Left renal cortex interstitium (tissue), 4 donors: Measurements from ENCODE around the gene CHD8. TPM values are rescaled to one million over a fixed set of nuclear protein-coding genes. Genes with fewer than 3 reads are reported as not detected.
"Not testable (repeated sequence)": the region's sequence is repeated elsewhere in the genome, so short reads cannot be mapped to it uniquely, and the experiment has no call there.

ENCODE experiments used
- DNase-seq, 4 donors: peaks; one replicate each; pipeline ENCODE4 v3.0.0-alpha.2; 2013; ENCODE audit warnings: low read depth in 4 of 4, low spot score in 2 of 4, missing footprints in 1 of 4
- polyA plus RNA-seq, 4 donors: library from polyadenylated mRNA; unstranded; fragments of 120-200 nt; gene quantifications; one replicate each; pipeline ENCODE4 v1.2.1, GENCODE V29; 2013; ENCODE audit not compliant: insufficient read length in 4 of 4

The CHD8 gene
- polyA plus RNA-seq, 4 donors = 61.6 to 82.7 (median 73.9) TPM

DNA sequence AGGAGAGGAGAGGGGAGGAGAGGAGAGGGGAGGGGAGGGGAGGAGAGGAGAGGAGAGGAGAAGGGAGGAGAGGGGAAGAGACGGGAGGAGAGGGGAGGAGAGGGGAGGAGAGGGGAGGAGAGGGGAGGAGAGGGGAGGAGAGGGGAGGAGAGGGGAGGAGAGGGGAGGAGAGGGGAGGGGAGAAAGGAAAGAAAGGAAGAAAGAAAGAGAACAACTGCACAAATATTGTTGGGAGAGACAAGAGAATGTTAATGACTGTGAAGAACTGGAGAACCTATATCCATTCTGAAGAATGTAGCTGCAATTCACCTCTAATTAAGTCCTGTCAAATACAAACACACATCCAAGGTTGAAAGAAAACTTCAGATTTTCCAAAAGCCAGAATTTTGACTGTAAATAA, 13.3 kb downstream of the CHD8 start:
- DNase-seq = not testable (repeated sequence)

DNA sequence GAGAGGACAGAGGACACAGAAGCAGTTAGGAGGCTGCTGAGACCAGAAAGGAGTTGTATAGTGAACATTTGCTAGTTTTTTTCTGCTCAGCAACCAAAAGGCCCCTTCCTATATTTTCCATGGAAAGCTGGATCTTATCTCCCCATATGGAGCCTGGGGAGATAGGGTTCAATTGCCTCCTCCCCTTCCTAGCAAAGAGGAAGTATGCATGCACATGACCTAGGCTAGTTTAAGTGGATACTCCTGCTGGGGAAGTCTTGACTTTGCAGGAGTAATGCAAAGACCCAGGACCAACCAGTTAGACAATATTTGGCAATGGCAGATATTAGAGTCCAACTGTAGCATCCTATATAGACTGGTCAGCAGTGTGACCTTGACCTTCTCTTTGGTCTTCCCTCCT, 15.1 kb downstream of the CHD8 start:
- no peak for DNase-seq

DNA sequence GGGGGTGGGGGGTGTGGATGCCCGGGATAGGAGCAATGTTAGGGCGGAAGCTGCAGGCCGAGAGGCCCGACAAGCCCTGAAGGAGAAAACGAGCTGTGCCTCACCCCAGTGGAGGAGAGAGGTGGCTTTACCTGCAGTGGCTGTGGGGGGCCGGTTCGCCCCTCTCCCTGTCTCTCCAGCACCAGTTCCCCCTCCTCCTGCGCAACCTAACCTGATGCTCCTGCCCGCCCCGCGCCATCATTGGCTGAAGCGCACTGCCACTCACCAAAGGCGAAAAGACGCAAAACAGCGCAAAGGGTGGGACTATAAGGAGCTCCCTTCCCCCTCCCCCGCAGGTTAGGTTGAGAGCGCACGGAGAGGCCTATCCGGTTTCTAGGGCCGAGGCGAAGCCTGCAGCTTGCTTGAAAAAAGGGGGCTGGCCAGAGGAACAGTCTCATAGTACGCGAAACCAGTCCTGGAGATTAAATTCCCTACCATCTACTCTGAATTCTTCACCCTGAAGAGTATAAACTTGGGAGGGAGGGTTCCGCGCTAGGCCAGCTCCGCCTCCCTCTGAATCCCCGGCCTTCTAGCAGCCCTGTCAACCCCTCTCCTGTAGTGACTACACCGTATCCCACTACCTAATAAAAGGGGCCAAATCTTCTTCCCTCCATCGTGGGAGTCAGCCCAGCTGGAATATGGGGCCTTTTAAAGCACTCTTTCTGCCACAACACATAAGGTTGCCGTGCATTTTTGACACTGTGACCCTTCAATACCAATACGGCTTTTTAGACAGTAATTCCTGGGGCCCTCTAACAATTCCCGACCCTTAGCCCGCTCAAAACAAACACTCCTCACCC, 18.6 kb downstream of the CHD8 start:
- DNase-seq = peak; percentile 98 to 100 (median 100)

DNA sequence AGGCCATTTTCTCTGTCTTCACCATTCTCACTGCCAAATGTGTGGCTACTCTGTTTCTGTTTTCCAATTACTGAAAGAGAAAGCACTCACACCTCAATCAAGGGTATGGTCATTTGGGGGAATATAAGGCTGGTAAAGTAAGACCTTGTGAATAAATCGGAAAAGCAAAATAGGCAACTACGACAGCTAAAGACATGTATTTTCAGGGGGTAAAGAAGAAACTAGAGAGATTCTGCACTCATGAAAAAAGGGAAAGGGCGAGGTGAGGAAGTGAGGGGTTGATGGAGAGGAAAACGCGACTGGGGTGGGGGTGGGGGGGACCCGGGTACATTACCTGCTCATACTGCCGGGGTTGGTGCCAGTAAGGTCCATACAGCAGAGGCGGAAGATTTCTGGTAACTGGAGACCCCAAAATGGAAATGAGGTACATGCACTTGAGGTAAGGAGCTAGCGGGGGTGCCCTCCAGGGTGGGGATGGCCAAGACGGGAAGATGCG, 19.3 kb downstream of the CHD8 start:
- DNase-seq = peak in 1 of 4 donors; percentile 6

DNA sequence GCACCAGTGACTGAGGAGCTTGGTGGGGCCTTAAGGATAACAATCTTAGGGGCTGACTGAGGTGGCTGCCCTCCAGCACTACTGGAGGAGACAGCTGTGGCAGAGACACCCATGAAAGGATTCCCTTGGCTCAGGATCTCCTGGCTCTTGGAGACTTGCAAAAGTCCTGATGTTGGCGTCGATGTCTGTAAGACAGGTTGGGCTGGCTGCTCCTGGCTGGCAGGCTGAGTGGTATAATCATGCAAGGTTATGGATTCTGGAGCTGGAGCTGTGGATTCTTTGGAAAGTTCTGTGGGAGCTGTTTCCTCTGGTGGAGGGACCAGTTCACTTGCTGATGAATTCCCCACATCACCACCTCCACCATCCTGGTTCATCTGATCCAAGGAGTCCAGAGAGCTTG, 24.8 kb downstream of the CHD8 start:
- DNase-seq = no peak

DNA sequence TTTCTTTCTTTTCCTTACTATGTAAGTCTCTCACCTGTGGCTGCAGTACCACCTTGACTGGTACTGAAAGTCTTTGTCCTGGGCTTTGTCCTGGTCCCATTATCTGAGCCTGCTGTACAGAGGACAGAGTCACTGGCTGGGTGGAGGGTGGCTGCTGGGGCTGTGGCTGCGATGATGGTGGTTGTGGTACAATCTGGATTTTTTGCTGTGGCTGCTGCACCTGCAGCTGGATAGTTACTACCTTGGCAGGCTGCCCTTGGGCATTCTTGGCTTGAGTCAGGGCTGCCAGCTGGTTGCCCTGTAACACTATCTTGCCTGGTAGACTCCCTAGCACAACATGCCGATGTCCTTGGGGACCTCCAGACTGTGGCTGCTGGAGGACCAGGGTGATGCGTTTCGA, 27.0 kb downstream of the CHD8 start:
- no peak for DNase-seq

DNA sequence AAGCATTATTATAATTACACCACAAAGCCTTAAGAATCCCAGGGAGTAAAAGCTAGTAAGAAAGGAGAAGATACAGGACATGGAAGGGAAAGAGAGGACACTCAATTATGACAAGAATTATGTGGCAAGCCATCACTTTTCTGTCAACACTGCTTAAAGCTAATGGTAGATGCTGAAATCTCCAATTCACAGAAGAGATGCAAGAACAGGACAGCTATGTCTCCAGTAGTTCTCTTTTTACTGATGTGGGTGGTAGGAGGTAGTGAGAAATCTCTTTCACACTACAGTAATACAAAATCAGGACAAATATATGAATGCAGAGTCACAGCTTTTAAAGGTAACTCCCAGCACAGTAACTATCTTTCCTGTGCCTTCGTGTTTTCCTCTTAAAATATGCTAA, 29.2 kb downstream of the CHD8 start:
- DNase-seq = no peak

DNA sequence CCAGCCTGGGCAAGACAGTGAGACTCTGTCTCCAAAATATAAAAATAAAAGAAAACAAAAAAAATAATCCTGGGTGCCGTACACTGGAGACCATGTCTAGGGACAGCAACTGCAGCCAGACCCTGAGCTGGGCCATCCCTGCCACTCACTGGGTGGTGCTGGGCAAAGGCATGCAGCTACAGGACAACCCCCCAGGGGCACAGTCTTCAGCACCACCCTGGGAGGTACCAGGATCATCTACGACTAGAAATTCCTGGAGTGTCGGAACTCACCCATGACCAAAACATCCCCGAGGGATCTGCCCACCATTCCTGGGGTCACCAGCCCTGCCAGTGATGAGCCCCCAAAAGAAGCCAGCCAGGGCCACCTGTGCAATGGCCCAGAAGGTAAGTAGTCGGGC, 36.4 kb downstream of the CHD8 start:
- DNase-seq = no peak

DNA sequence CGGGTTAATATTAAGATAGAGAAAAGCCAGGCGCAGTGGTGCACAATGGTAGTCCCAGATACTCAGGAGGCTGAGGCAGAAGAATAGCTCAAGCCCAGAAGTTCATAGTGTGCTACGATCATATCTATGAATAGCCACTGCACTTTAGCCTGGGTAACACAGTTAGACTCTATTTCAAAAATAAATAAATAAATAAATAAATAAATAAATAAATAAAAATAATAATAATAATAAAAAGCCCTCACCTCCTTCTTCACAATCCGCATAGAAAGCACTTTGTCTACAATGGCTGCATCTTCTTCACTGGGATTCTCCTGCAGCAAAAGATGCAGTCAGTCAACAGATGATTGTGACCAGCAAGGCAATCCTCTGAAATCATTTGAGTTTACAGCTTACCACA, 40.6 kb downstream of the CHD8 start:
- DNase-seq = no peak

DNA sequence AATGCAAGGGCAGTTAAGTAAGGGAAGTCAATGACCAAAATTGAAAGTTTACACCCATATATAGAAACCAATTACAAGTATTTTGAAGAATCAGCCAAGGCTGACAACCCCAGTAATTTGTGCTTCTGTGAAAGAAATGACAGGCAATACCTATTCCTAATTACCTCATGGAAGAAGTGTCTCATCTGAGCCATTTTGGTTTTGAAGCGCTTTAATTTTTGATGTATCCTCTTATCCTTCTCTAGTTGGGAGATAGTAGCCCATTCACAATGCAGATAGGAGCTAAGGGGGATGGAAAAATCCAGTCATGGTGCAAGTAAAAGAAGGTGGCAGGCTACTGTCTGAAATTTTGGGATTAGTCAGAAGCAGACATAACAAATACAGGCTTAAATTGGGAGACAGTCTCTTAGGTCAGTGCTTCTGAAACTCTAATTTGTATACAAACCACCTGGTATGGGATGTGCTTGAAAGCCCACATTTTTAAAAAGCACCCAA, 41.7 kb downstream of the CHD8 start:
- DNase-seq = no peak

DNA sequence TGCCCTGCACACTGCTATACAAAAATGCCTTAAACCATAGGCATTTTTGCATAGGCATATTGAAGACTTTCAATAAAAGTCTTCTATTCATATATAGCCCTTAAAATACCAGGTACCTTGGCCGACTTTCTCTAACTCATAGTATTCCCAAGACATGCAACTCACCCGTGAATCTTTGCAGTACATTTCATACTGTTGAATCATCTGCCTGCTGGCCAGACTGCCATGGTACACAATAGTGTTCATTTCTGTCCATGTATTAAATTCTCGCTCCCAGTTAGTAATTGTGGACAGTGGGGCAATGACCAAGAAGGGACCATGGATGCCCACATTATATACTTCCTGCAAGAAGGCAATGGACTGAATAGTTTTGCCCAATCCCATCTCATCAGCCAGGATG, 47.8 kb downstream of the CHD8 start:
- no peak for DNase-seq

DNA sequence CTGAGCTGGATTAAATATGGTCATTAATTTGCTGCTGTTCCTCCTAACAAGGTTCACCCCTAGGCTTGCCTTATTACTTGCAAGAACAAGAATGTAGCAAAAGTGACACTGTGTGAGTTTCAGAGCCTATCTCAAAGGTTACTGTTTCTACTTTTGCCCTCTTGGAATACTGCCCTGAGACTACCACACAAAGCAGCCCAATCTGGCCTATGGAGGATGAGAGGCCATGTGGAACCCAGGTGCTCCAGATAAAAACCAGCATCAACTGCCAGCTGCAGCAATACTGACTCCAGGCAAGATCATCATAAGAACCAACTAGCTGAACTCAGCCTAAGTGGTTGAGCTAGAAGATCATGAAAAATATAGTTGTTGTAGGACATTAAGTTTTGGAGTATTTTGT, 49.7 kb downstream of the CHD8 start:
- no peak for DNase-seq

DNA sequence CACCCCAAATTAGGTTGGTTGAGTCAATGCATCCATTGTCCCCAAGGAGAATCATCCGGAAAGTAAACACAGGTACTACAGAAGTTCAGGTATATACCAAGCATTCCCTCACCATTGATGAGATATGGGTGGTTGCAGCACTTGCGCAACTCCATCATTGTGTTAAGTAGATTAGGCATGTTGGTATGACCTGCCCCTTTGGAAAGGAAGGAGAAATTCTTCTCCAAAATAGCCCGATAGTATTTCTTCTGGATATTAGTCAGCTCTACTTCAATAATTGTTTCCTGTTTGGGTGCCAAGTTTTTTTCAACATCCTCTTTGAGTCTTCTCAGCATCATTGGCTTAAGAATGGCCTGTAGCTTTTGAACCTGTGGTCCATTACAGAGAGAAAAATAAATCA, 50.8 kb downstream of the CHD8 start:
- no peak for DNase-seq

DNA sequence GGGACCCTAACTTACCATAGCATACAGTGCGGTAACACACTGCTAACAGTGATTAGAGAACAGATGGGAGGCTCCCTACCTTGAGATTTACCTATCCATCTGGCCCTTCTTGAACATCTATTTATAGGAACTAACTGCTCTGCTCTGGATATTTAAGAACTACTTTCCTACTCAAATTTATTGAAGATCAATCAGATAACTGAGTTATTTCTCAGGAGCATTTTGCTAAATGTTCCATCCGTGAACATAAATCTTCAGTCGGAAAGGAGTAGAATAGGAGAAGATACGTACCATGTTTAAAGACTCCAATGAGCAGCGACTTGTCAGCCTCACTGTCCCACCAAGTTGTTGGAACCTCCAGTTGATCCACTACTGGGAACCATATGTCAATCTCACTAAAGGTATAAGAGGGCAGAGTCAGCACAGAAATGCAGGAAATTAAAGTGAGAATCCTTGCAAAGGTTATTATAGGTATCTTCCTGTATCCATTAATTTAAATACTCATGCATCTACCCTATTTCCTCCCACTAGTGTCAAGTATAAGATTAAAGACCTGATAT, 56.5 kb downstream of the CHD8 start:
- no peak for DNase-seq

DNA sequence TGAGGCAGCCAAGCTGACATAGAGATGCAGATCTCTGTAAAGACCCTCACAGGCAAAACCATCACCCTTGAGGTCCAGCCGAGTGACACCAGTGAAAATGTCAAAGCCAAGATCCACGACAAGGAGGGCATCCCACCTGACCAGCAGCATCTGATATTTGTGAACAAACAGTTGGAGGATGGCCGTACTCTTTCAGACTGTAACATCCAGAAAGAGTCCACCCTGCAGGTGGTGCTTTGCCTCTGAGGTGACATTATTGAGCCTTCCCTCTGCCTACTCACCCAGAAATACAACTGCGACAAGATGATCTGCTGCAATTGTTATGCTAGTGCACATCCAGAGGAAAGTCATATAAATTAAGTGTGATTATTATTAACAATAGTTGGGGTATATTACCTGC, 57.0 kb downstream of the CHD8 start:
- no peak for DNase-seq

DNA sequence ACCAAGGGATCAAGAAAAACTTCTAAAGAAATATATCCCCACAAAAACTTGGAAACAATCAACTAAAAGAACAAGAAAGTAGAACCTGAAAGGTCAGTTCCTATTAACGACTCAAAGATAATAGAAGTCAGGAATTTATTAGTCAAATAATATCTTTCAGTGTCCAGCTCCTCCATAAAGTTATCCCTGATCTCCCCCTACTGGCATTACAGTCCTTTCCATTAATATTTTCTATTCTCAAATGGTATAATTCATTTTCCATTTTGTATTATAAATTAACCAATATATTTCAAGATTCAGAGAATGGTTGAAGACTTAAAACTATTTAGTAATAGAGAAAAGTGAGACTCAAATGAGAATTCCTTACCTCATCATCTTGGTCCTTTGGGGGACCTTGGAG, 60.5 kb downstream of the CHD8 start:
- DNase-seq = no peak

DNA sequence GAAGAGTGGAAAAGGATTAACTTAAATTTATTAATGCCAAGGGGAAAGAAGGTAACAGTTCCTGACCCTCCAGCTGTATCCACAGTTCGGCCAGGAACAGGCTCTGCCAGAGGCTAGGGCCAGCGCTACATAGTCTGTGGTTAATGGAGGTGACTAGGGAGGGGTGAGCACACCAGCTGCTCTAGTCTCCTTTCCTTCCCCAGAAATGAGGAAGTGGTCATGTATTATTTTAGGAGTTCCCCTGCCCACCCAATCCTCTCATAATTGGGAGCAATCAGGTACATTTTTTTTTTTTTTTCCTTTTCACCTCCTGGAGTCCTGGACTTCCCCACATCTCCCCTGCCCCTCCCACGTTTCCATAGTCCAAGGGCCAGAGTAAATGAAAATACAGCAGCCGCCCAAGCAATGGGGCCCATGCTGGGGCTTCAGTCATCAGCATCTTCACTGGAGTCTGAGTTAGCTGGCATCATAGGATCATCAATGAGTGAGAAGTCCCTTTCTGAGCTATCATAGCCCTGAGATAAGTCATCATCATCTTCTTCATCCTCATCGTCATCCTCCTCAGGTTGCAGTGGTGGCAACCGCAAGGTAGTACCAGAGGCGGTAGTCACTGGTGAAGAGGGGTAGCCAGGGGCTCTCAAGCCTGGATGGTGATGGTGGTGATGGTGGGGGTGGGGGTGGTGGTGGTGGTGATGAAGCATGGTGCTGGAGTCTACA, 70.6 kb downstream of the CHD8 start:
- DNase-seq = no peak

DNA sequence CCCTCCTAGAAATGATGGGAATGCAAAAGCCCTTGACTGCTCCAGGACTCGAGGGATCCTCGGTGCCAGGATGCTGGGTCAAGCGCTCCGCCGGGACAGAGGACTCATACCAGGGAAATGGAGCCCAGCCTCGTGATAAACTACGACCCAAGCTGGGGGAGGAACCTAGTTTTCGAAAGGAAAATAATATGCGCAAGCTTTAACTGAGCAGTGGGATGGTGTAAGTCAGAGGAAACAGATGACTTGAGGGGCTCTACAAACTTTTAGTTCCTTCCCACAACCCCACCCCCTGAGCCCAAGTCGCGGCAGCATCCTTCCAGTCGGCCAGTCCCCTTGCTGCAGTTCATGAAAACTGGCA, 71.5 kb downstream of the CHD8 start:
- DNase-seq = no peak

DNA sequence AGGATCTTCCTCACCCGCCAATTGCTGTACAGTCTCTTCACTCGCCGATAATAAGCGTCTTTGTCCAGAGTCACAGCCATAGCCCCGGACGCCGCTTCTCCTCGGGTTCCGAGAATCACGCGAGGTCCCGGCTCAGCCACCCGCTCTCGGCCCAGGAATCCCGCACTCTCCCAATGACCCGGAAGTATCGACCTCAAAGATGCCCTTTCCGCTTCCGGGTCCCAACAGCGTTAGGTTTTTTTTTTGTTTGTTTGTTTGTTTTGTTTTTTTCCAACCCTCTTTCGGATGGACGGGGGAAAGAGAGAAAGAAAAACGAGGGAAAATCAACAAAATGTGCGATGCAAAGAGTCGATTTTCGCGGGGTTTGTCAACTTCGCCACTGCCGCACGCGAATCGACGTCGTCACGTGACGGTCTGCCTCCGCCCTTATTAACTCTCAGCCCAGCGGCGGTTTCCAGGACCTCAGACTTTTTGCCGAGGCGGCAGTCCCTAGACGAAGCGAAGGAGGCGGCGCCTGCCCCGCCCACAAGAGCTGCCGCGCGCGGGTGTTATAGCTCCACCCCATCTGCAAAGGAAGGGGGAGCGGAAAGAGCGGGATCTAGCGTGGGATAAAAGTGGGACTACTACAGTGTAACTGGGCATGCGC, 72.0 kb downstream of the CHD8 start, which contains the start of gene SUPT16H:
TSS of gene SUPT16H (minus strand) at position 172 of the 646 bp plus-strand sequence. CDS start at position 80, 92 bp downstream.
- DNase-seq = peak; percentile 90 to 96 (median 93)

DNA sequence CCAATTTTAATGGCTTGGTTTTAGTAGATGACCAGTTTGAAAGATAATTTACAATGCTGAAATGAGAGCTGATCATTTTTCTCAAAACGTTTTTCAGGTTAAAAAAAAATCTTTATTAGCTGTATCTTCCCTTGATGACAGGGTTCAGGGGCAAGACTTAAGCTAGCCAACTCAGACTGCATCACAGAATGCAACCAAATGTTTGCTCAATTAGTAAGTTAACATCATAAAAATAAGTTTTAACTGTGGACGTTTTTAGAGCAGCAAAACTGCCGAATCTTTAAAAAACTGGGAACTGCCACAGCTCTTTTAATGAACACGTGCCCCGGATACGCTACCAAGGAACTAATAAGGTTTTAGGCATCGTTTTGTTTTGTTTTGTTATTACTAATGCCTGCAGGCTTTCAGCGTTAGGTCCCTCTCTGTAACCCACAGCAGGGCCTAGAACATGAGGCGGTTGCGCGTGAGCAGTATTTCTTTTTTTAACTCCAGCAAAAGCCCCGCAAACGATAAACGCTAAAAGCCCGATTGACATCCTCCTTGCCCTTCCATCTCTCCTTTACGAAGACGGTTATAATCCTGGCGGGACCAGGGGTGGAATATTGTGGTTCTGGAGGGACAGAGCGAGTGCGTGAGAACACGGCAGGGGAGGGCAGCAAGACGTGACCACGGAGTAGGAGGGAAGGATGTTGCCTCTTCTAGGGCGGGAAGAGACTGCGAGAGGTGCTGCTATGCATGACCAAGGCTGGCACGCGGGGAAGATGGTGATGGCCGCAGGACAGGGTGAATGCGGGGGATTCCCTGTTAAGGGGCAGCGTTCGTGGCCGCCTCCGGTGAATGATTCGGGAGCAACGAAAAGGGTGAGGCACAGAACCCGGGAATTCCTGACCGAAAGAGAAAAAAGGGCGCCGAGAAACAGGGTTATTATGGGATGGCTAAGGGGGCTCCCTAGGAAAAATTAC, 72.8 kb downstream of the CHD8 start:
- DNase-seq = peak; percentile 13 to 29 (median 24)
